GM12801 (cell line): ENCODE results near the gene DNAL4.

ENCODE experiments used
- CTCF ChIP-seq: IDR thresholded peaks from one replicate; pipeline ENCODE4 v1.5.1; 2011; ENCODE audit warnings: control low read depth; ENCODE audit not compliant: insufficient read length; ENCODE audit errors: extremely low read depth

DNAL4 gene

GRCh38 chr22:38751066-38751421 lies 42.9 kb downstream of the DNAL4 start:
- TF ChIP-seq CTCF, result no peak

- no peak for TF ChIP-seq CTCF
Measured at GRCh38 chr22:38750638-38751037, 43.3 kb downstream of the DNAL4 start.

- TF ChIP-seq CTCF, result no peak
Measured at GRCh38 chr22:38750104-38750503, 43.8 kb downstream of the DNAL4 start.

- TF ChIP-seq CTCF, result no peak
Measured at GRCh38 chr22:38748487-38749136, 45.3 kb downstream of the DNAL4 start.

GRCh38 chr22:38745676-38746460 lies 48.1 kb downstream of the DNAL4 start:
- TF ChIP-seq CTCF, result no peak

GRCh38 chr22:38744981-38745380 lies 49.0 kb downstream of the DNAL4 start:
- TF ChIP-seq CTCF, result no peak

GRCh38 chr22:38742176-38742942 lies 51.6 kb downstream of the DNAL4 start:
- no peak for TF ChIP-seq CTCF
